Ishikawa (cell line): ENCODE data around the gene TMEM255B.

Experiments
- CEBPB ChIP-seq: IDR thresholded peaks from 2 replicates; pipeline ENCODE4 v1.6.1; 2012
- CREB1 ChIP-seq: IDR thresholded peaks from 2 replicates; pipeline ENCODE4 v1.6.1; 2012; ENCODE audit warnings: low read depth
- EGR1 ChIP-seq: IDR thresholded peaks from 2 replicates; pipeline ENCODE4 v1.6.1; 2012
- EP300 ChIP-seq: IDR thresholded peaks from 2 replicates; pipeline ENCODE4 v1.6.1; 2012; ENCODE audit warnings: borderline replicate concordance
- FOXM1 ChIP-seq: IDR thresholded peaks from 2 replicates; pipeline ENCODE4 v1.6.1; 2012; ENCODE audit warnings: low read depth, borderline replicate concordance
- MAX ChIP-seq: IDR thresholded peaks from 2 replicates; pipeline ENCODE4 v1.6.1; 2012
- NFIC ChIP-seq: IDR thresholded peaks from 2 replicates; pipeline ENCODE4 v1.6.1; 2012
- RAD21 ChIP-seq: IDR thresholded peaks from 2 replicates; pipeline ENCODE4 v1.6.1; 2012; ENCODE audit warnings: low read depth
- REST ChIP-seq: IDR thresholded peaks from 2 replicates; pipeline ENCODE4 v1.6.1; 2012; ENCODE audit warnings: low read depth, mild to moderate bottlenecking
- TAF1 ChIP-seq: IDR thresholded peaks from 2 replicates; pipeline ENCODE4 v1.6.1; 2012; ENCODE audit warnings: low read depth, mild to moderate bottlenecking
- TCF12 ChIP-seq: IDR thresholded peaks from 2 replicates; pipeline ENCODE4 v1.6.1; 2012; ENCODE audit warnings: low read depth
- TEAD4 ChIP-seq: IDR thresholded peaks from 2 replicates; pipeline ENCODE4 v1.6.1; 2012
- YY1 ChIP-seq: IDR thresholded peaks from 2 replicates; pipeline ENCODE4 v1.6.1; 2012; ENCODE audit warnings: low read depth
- ZBTB7A ChIP-seq: IDR thresholded peaks from 2 replicates; pipeline ENCODE4 v1.6.1; 2012; ENCODE audit warnings: low read depth
- TF ChIP-seq, protein P1 (sequence below): IDR thresholded peaks from 2 replicates; pipeline ENCODE4 v1.6.1; 2012

The TMEM255B gene

GRCh38 chr13:113768018-113768905 lies 9.2 kb downstream of the TMEM255B start:
- TF ChIP-seq RAD21 (no peak), EP300 (no peak), TEAD4 (no peak), EGR1 (no peak), TAF1 (no peak), ZBTB7A (no peak), CREB1 (no peak), FOXM1 (no peak)
- TF ChIP-seq, protein P1, sequence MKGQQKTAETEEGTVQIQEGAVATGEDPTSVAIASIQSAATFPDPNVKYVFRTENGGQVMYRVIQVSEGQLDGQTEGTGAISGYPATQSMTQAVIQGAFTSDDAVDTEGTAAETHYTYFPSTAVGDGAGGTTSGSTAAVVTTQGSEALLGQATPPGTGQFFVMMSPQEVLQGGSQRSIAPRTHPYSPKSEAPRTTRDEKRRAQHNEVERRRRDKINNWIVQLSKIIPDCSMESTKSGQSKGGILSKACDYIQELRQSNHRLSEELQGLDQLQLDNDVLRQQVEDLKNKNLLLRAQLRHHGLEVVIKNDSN: no peak

- no peak for TF ChIP-seq TCF12
These were observed 10.1 kb downstream of the TMEM255B start for GRCh38 chr13:113769106-113769505.

DNA sequence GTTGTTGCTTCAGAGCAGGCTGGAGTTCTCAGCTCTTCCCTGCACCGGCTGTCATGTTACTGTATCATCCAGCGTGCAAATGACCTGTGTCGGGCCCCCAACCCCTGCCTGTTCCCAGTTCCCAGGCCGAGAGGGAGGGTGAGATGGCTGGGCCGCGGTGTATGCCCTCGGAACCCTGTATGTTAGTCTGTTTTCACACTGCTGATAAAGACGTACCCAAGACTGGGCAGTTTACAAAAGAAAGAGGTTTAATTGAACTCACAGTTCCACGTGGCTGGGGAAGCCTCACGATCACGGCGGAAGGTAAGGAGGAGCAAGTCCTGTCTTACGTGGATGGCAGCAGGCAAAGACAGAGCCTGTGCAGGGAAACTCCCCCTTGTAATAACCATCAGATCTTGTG lies 10.9 kb downstream of the TMEM255B start:
- no peak for TF ChIP-seq EP300
- TF ChIP-seq RAD21: no peak
- no peak for TF ChIP-seq REST
- no peak for TF ChIP-seq NFIC
- no peak for TF ChIP-seq YY1
- TF ChIP-seq, protein P1: no peak
- TF ChIP-seq EGR1: no peak
- no peak for TF ChIP-seq ZBTB7A
- no peak for TF ChIP-seq CREB1
- TF ChIP-seq TEAD4: no peak
- no peak for TF ChIP-seq FOXM1
- no peak for TF ChIP-seq CEBPB
- no peak for TF ChIP-seq MAX
- no peak for TF ChIP-seq TAF1
- no peak for TF ChIP-seq TCF12

DNA sequence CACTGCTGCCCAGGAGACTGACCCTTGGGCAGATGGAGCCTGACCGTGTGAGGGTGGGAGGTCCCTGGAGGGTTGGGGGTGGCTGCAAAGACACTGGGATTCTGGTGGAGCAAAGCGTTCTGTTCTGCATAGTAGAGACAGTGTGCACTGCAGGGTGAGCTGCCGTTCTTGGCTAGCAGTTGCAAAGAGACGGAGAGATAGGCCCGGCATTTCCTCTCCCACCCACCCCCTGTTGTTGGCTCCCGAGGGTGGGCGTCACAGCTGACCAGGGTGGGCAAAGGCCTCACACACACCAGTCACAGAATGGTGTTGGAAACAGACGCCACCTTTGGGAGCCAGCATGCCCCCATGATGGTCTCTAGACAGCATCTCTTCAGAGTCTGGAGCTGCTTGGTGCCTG lies 11.4 kb downstream of the TMEM255B start:
- TF ChIP-seq MAX (no peak), RAD21 (no peak), CEBPB (no peak), EGR1 (no peak), REST (no peak), ZBTB7A (no peak), EP300 (no peak), CREB1 (no peak), TAF1 (no peak), YY1 (no peak), NFIC (no peak), TCF12 (no peak), FOXM1 (no peak), TEAD4 (no peak)
- TF ChIP-seq, protein P1: no peak

GRCh38 chr13:113770937-113771336 lies 11.9 kb downstream of the TMEM255B start:
- TF ChIP-seq YY1 (no peak), FOXM1 (no peak), CREB1 (no peak), TEAD4 (no peak), RAD21 (no peak), CEBPB (no peak), TAF1 (no peak), EGR1 (no peak), MAX (no peak), REST (no peak), TCF12 (no peak), EP300 (no peak), NFIC (no peak), ZBTB7A (no peak)
- TF ChIP-seq, protein P1: no peak
